ENCODE data around the gene HSPBP1. TPM values are rescaled to one million over a fixed set of nuclear protein-coding genes. Genes with fewer than 3 reads are reported as not detected.

Gene HSPBP1
- total and polyA plus RNA-seq, 7 donors, result 23.0 to 98.2 (median 34.0) TPM

DNA sequence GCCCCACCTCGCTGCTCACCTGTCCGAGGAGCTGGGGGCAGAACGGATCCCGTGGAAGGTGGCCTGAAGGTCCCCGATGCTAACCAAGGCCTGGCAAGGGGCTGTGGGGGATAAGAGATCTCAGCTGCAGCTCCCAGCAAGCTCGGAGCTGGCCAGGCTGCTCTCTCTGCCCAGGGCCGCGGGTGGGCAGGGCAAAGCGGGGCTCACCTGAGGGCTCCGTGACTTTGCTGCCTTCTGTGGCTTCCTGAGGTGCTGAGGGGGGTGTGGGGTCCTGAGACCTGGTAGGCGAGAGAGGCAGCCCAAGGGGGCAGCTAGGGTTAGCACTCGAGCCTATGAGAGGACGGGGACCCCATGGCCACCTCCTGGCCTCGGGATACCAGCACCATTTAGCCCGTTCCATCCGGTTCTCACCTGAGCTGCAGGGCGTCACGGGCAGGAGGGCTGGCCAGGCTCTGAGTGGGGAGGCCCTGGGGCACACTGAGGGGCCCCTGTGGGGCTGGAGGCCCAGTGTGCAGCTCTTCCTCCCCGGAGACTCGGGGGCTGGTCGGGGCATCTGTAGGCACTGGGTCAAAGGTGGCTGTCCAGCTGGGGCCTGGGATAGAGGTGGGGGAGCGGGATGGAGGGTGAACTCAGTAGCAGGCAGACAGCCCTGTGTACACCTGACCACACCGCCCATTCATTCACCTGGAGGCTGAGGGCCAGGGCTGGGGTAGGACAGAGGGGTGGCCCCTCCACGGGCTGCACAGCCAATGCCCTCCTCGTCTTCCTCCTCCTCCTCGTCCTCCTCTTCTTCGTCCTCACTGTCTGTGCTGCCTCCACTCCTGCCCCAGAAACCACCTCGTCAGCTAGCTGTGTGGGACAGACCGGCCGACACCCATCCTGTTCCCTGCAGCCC is 48.3 kb downstream of the HSPBP1 start:
- DNase-seq (no peak), ATAC-seq (no peak)
- Histone ChIP-seq H3K36me3 (ENCODE audit: insufficient read depth in 1 of 2, low read depth in 1 of 2) (peaks cover 10 to 97% of the 10 kb centered on the region in 2 donors), H3K27ac (no peak overlapping the region), H3K27me3 (ENCODE audit: insufficient read depth in 3 of 3, low read length in 2 of 3) (no peaks in the 10 kb centered on the region), H3K4me1 (no peaks in the 10 kb centered on the region), H3K4me3 (no peak overlapping the region), H3K9me3 (no peaks in the 10 kb centered on the region)
- intact Hi-C loops (cut with DNase I), result no loop called here
- WGBS, 3 donors, result 88 to 94% (median 92%) methylated on average over 30 of the region's 30 CpGs
- TF ChIP-seq, protein P1, sequence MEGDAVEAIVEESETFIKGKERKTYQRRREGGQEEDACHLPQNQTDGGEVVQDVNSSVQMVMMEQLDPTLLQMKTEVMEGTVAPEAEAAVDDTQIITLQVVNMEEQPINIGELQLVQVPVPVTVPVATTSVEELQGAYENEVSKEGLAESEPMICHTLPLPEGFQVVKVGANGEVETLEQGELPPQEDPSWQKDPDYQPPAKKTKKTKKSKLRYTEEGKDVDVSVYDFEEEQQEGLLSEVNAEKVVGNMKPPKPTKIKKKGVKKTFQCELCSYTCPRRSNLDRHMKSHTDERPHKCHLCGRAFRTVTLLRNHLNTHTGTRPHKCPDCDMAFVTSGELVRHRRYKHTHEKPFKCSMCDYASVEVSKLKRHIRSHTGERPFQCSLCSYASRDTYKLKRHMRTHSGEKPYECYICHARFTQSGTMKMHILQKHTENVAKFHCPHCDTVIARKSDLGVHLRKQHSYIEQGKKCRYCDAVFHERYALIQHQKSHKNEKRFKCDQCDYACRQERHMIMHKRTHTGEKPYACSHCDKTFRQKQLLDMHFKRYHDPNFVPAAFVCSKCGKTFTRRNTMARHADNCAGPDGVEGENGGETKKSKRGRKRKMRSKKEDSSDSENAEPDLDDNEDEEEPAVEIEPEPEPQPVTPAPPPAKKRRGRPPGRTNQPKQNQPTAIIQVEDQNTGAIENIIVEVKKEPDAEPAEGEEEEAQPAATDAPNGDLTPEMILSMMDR (IDR thresholded peaks at IDR 0.05), result no peak

DNA sequence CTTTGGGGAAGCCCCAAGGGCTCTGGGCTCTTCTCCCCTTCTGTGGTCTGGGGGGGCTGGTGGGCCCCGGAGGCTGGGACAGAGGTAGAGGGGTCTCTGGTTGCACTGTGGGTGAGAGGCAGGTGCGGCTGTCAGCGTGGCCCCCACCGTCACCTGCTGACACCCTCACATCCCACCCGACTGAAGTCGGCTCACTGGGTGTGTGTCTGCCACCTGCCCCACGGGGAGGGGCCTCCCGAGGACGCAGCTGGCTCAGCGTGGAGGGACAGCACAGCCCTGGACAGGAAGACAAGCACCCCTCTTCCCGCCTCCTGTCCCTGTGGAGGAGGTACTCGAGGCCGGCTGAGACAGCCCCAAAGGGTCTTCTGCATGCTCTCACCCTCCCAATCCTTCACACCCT is 49.1 kb downstream of the HSPBP1 start:
- H3K27me3 ChIP-seq (ENCODE audit: insufficient read depth in 3 of 3, low read length in 2 of 3), result no peaks in the 10 kb centered on the region
- ATAC-seq, result no peak
- TF ChIP-seq, protein P1 (IDR thresholded peaks at IDR 0.05), result no peak
- H3K9me3 ChIP-seq, result no peaks in the 10 kb centered on the region
- 78 to 92% (median 84%) methylated on average over 12 to 13 of the region's 13 CpGs for WGBS, 3 donors
- H3K27ac ChIP-seq, result no peak overlapping the region
- H3K4me1 ChIP-seq, result no peaks in the 10 kb centered on the region
- no peak for DNase-seq
- peaks cover 6 to 89% of the 10 kb centered on the region in 2 donors for H3K36me3 ChIP-seq (ENCODE audit: insufficient read depth in 1 of 2, low read depth in 1 of 2)
- intact Hi-C loops (cut with DNase I), result no loop called here
- H3K4me3 ChIP-seq, result no peak overlapping the region

DNA sequence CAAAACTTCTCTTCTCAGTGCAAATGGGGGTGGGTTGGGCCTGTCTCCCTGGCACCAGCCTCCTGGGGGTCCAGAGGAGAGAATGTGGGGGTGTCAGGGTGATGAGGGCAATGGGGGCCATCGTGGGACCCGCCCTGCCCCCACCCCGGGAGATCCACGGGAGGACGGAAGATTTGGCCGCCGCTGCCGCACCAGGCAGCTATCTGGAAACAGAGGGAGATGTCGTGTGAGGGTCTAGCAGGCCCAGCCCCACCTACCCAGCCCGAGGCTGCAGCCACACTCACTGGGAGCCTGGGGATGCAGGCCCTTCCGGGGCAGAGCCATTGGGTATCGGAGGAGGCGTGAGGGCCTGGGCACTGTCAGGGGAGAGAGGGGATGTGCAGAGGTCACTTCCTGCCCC is 49.6 kb downstream of the HSPBP1 start:
- TF ChIP-seq, protein P1 (IDR thresholded peaks at IDR 0.05), result no peak
- no peak overlapping the region for H3K4me3 ChIP-seq
- H3K27me3 ChIP-seq (ENCODE audit: insufficient read depth in 3 of 3, low read length in 2 of 3), result no peaks in the 10 kb centered on the region
- intact Hi-C loops (cut with DNase I), result no loop called here
- no peak overlapping the region for H3K27ac ChIP-seq
- peaks cover 6 to 87% of the 10 kb centered on the region in 2 donors for H3K36me3 ChIP-seq (ENCODE audit: insufficient read depth in 1 of 2, low read depth in 1 of 2)
- 83 to 87% (median 85%) methylated on average over 12 to 13 of the region's 13 CpGs for WGBS, 3 donors
- no peaks in the 10 kb centered on the region for H3K4me1 ChIP-seq
- no peaks in the 10 kb centered on the region for H3K9me3 ChIP-seq
- ATAC-seq, result no peak
- no peak for DNase-seq

DNA sequence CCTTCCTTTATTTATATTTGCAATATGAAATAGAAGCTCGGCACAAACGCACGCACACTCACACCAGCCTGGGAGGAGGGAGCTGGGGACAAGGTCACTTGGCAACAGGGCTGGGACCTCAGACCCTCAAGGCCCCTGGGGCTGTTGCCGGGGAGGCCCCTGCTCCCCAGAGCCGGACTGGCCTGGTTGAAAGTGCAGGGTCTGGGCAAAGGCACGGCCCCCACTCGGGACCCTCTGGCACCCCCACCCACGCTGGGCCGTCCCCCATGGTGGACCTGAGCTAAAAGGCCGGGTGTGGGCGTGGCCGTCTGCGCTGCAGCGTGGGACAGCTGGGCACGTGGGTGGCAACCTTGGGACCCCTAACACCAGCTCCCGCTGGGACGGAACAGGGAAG is 50.1 kb downstream of the HSPBP1 start:
- no peak overlapping the region for H3K27ac ChIP-seq
- intact Hi-C loops (cut with DNase I), result no loop called here
- no peak for DNase-seq
- no peaks in the 10 kb centered on the region for H3K27me3 ChIP-seq (ENCODE audit: insufficient read depth in 3 of 3, low read length in 2 of 3)
- WGBS, 3 donors, result 84 to 90% (median 87%) methylated on average over 17 of the region's 17 CpGs
- TF ChIP-seq, protein P1 (IDR thresholded peaks at IDR 0.05), result no peak
- ATAC-seq, result no peak
- H3K9me3 ChIP-seq, result no peaks in the 10 kb centered on the region
- no peak overlapping the region for H3K4me3 ChIP-seq
- H3K4me1 ChIP-seq, result no peaks in the 10 kb centered on the region
- peaks cover 6 to 81% of the 10 kb centered on the region in 2 donors for H3K36me3 ChIP-seq (ENCODE audit: insufficient read depth in 1 of 2, low read depth in 1 of 2)
